Central memory CD8-positive, alpha-beta T cell (primary cell): ENCODE data around the gene GNA14.
A peak's percentile ranks its signal among the peaks of the same experiment; 100 is the strongest.

Experiments used
- ATAC-seq: fragments of 150-1000 bp; cut with Tn5 transposase; replicated peaks from 2 replicates; pipeline ENCODE4 v1.10.0; 2022; ENCODE audit warnings: mild to moderate bottlenecking, moderate FRiP score, moderate number of reproducible peaks; ENCODE audit not compliant: poor library complexity, severe bottlenecking; ENCODE audit errors: extremely low read depth
- DNase-seq, 2 donors: peaks; one replicate each; pipeline ENCODE4 v3.0.0; 2021; ENCODE audit warnings: low spot score in 2 of 2
- H3K27ac Mint-ChIP-seq: one replicate; pipeline ENCODE4 v1.8.0; 2022; ENCODE audit warnings: low read depth, mild to moderate bottlenecking, moderate library complexity, mixed read lengths
- H3K27me3 Mint-ChIP-seq: one replicate; pipeline ENCODE4 v1.8.0; 2022; ENCODE audit warnings: mixed read lengths
- H3K36me3 Mint-ChIP-seq: one replicate; pipeline ENCODE4 v1.8.0; 2022; ENCODE audit warnings: mild to moderate bottlenecking, moderate library complexity, mixed read lengths; ENCODE audit not compliant: insufficient read depth
- H3K4me1 Mint-ChIP-seq: one replicate; pipeline ENCODE4 v1.8.0; 2022; ENCODE audit warnings: mixed read lengths
- H3K4me3 Mint-ChIP-seq: one replicate; pipeline ENCODE4 v1.8.0; 2022; ENCODE audit warnings: mild to moderate bottlenecking, moderate library complexity, mixed read lengths
- H3K9me3 Mint-ChIP-seq: one replicate; pipeline ENCODE4 v1.8.0; 2022; ENCODE audit warnings: mixed read lengths

GNA14 gene

GRCh38 chr9:77475641-77476473, 172.3 kb downstream of the GNA14 start:
- ATAC-seq: peak; percentile 86
- no peaks in the 10 kb centered on the region for H3K27me3 Mint-ChIP-seq
- H3K4me3 Mint-ChIP-seq: no peak overlapping the region
- no peaks in the 10 kb centered on the region for H3K36me3 Mint-ChIP-seq
- no peak for DNase-seq
- H3K9me3 Mint-ChIP-seq: no peaks in the 10 kb centered on the region
- peak overlapping the region; percentile 39 for H3K27ac Mint-ChIP-seq
- peaks cover 16% of the 10 kb centered on the region for H3K4me1 Mint-ChIP-seq

- Mint-ChIP-seq H3K27ac (no peak overlapping the region), H3K9me3 (no peaks in the 10 kb centered on the region), H3K4me1 (peaks cover 16% of the 10 kb centered on the region), H3K4me3 (no peak overlapping the region), H3K36me3 (no peaks in the 10 kb centered on the region), H3K27me3 (no peaks in the 10 kb centered on the region)
- ATAC-seq (no peak), DNase-seq (no peak)
Observed at GRCh38 chr9:77474936-77475335, 173.2 kb downstream of the GNA14 start.

- Mint-ChIP-seq H3K9me3 (no peaks in the 10 kb centered on the region), H3K27me3 (peaks cover 7% of the 10 kb centered on the region), H3K27ac (no peak overlapping the region), H3K4me1 (peaks cover 16% of the 10 kb centered on the region), H3K4me3 (no peak overlapping the region), H3K36me3 (no peaks in the 10 kb centered on the region)
- no peak for ATAC-seq
- no peak for DNase-seq
Observed at GRCh38 chr9:77472646-77473045, 175.5 kb downstream of the GNA14 start.

- Mint-ChIP-seq H3K27me3 (peaks cover 13% of the 10 kb centered on the region), H3K4me1 (peaks cover 14% of the 10 kb centered on the region), H3K27ac (no peak overlapping the region), H3K36me3 (no peaks in the 10 kb centered on the region), H3K9me3 (no peaks in the 10 kb centered on the region), H3K4me3 (no peak overlapping the region)
- ATAC-seq: no peak
- DNase-seq: no peak
Observed at GRCh38 chr9:77471572-77471971, 176.6 kb downstream of the GNA14 start.

GRCh38 chr9:77469515-77470231, 178.4 kb downstream of the GNA14 start:
- H3K27ac Mint-ChIP-seq: no peak overlapping the region
- H3K9me3 Mint-ChIP-seq: no peaks in the 10 kb centered on the region
- peaks cover 32% of the 10 kb centered on the region for H3K27me3 Mint-ChIP-seq
- no peak overlapping the region for H3K4me3 Mint-ChIP-seq
- H3K4me1 Mint-ChIP-seq: no peaks in the 10 kb centered on the region
- ATAC-seq (no peak), DNase-seq (no peak)
- no peaks in the 10 kb centered on the region for H3K36me3 Mint-ChIP-seq

GRCh38 chr9:77464661-77465060, 183.5 kb downstream of the GNA14 start:
- H3K36me3 Mint-ChIP-seq: no peaks in the 10 kb centered on the region
- H3K4me1 Mint-ChIP-seq: no peaks in the 10 kb centered on the region

GRCh38 chr9:77463151-77463550, 185.0 kb downstream of the GNA14 start:
- DNase-seq (no peak), ATAC-seq (no peak)
- Mint-ChIP-seq H3K36me3 (no peaks in the 10 kb centered on the region), H3K27me3 (peaks cover 47% of the 10 kb centered on the region), H3K27ac (no peak overlapping the region), H3K9me3 (no peaks in the 10 kb centered on the region), H3K4me3 (no peak overlapping the region), H3K4me1 (peaks cover 2% of the 10 kb centered on the region)

More at GRCh38 chr9:77464661-77465060, 183.5 kb downstream of the GNA14 start:
- DNase-seq (no peak), ATAC-seq (no peak)
- peaks cover 46% of the 10 kb centered on the region for H3K27me3 Mint-ChIP-seq
- H3K4me3 Mint-ChIP-seq: no peak overlapping the region
- H3K9me3 Mint-ChIP-seq: no peaks in the 10 kb centered on the region
- H3K27ac Mint-ChIP-seq: no peak overlapping the region

- Mint-ChIP-seq H3K4me1 (peaks cover 8% of the 10 kb centered on the region), H3K4me3 (no peak overlapping the region), H3K9me3 (no peaks in the 10 kb centered on the region), H3K27ac (no peak overlapping the region), H3K36me3 (no peaks in the 10 kb centered on the region), H3K27me3 (peaks cover 46% of the 10 kb centered on the region)
- ATAC-seq (no peak), DNase-seq (no peak)
Observed at GRCh38 chr9:77462066-77462465, 186.1 kb downstream of the GNA14 start.

- no peaks in the 10 kb centered on the region for H3K36me3 Mint-ChIP-seq
- peaks cover 34% of the 10 kb centered on the region for H3K27me3 Mint-ChIP-seq
- no peak overlapping the region for H3K4me3 Mint-ChIP-seq
- no peaks in the 10 kb centered on the region for H3K9me3 Mint-ChIP-seq
- H3K4me1 Mint-ChIP-seq: peaks cover 12% of the 10 kb centered on the region
- DNase-seq: no peak
- H3K27ac Mint-ChIP-seq: no peak overlapping the region
- ATAC-seq: no peak
Observed at GRCh38 chr9:77460938-77461337, 187.2 kb downstream of the GNA14 start.

- peaks cover 40% of the 10 kb centered on the region for H3K27me3 Mint-ChIP-seq
- H3K27ac Mint-ChIP-seq: no peak overlapping the region
- DNase-seq: peak; percentile 18
Observed at GRCh38 chr9:77457916-77458592, 190.1 kb downstream of the GNA14 start.

GRCh38 chr9:77456829-77457437, 191.2 kb downstream of the GNA14 start:
- DNase-seq (peak; percentile 60 to 61), ATAC-seq (peak; percentile 43)
- H3K27me3 Mint-ChIP-seq: peaks cover 42% of the 10 kb centered on the region
- no peaks in the 10 kb centered on the region for H3K36me3 Mint-ChIP-seq
- H3K4me1 Mint-ChIP-seq: peaks cover 18% of the 10 kb centered on the region
- no peak overlapping the region for H3K4me3 Mint-ChIP-seq
- H3K27ac Mint-ChIP-seq: no peak overlapping the region
- H3K9me3 Mint-ChIP-seq: no peaks in the 10 kb centered on the region

More at GRCh38 chr9:77457916-77458592, 190.1 kb downstream of the GNA14 start:
- Mint-ChIP-seq H3K4me3 (no peak overlapping the region), H3K4me1 (peaks cover 18% of the 10 kb centered on the region), H3K9me3 (no peaks in the 10 kb centered on the region), H3K36me3 (no peaks in the 10 kb centered on the region)
- peak; percentile 73 for ATAC-seq

GRCh38 chr9:77455312-77455927, 192.7 kb downstream of the GNA14 start:
- DNase-seq: no peak

More at GRCh38 chr9:77455312-77455927, 192.7 kb downstream of the GNA14 start:
- no peak for ATAC-seq
- Mint-ChIP-seq H3K4me3 (no peak overlapping the region), H3K27ac (no peak overlapping the region), H3K9me3 (no peaks in the 10 kb centered on the region), H3K36me3 (no peaks in the 10 kb centered on the region), H3K4me1 (peaks cover 18% of the 10 kb centered on the region), H3K27me3 (peaks cover 52% of the 10 kb centered on the region)
